GM19455 (cell line): ENCODE data around the gene CNDP1.

Source experiments
- ATAC-seq: cut with Tn5 transposase; IDR thresholded peaks from one replicate; pipeline ENCODE4 v1.9.1; 2021; ENCODE audit not compliant: unreplicated experiment

CNDP1 gene

DNA sequence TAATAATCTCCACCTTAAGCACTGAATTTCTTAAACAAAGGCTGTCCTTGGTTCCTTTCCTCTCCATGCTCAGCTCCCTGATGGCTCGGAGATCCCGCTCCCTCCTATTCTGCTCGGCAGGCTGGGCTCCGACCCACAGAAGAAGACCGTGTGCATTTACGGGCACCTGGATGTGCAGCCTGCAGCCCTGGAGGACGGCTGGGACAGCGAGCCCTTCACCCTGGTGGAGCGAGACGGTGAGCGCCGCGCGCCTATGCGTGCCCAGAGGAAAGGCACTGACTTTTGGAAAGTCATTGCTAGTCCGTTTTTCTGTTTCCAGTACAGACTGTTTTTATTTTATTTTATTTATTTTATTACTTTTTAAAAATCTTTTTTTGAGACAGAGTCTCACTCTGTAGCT, 28.5 kb upstream of the CNDP1 start:
- ATAC-seq: no peak

- no peak for ATAC-seq
Measured at GRCh38 chr18:74506448-74507084, 27.7 kb upstream of the CNDP1 start.

- ATAC-seq: no peak
Measured at GRCh38 chr18:74507097-74507881, 27.0 kb upstream of the CNDP1 start.

- ATAC-seq: no peak
Measured at GRCh38 chr18:74507927-74508326, 26.4 kb upstream of the CNDP1 start.

GRCh38 chr18:74508366-74508765, 25.9 kb upstream of the CNDP1 start:
- ATAC-seq: no peak

DNA sequence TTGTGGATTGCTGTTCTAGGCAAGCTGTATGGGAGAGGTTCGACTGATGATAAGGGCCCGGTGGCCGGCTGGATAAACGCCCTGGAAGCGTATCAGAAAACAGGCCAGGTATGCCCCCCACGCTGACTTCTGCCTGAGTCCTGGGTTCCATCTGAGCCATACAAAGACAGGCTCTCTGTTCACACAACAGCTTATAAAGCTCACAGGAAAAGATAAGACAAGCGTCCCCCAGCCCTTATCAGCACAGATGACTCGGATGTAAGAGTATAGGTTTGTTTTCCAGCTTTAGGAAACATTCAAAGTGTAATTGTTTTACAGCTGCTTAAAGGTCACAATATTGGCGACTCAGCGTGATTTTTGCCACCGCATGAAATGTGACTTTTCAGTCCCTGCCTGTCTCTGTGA, 25.5 kb upstream of the CNDP1 start:
- ATAC-seq: no peak

DNA sequence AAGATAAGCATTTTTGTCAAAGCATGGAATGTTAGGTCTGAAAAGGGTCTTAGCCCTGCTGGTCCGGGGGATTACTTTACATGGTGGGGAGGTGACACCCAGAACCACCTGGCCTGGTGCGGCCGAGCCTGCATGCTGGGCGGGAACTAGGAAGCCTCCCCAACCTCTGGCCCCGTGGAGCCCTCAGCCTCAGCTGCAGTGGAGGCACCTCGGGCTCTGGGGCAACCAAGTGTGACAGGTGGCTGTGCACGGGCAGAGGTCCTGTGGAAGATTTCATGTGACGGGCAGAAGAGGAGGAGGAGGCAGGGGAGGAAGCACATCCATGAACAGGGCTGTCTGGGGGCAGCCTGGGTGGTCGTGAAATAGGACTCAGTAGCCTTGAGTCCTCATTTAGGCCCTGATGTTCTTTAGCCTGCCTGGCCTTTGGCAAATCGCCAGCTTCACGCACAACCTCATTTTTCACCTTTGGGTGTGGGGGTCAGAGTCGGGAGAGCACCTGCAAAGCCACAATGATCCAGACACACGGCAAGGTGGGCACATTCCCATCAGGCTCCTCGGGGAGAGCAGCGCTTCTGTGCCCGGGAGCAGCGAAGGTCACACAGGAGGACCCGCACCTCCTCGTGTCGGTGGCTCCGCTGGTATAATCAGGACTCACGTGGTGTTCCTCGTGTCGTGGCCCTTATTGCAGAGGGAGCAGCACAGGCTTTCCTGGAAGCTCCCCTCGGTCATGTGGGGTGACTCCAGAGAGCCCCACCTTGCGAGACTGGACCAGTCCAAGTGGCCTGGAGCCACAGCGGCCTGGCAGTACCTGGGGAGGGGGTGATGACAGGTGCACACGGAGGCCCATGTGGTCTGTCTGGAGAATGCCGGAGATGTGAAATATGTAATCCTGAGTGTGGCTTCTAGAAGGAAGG, 24.2 kb upstream of the CNDP1 start:
- ATAC-seq: no peak

GRCh38 chr18:74510770-74511095, 23.6 kb upstream of the CNDP1 start:
- no peak for ATAC-seq

DNA sequence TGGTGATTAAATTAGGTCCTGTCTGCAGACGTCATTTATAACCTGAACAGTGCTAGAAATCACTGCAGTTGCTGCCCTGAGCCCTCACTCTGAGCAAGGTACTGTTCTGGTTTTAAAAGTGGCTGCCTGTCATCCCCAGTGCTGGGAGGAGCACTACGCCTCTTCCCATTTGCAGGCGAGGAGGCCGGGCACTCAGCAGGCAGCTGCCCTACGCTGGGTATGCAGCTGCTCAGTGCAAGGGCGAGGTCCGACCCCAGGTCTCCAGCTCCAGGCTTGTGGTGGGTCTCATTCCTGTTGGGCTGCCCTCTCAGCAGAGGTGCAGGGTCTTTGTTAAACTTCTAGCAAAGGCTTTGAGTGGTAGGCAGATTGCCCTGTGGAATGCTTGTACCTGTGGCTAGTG, 22.5 kb upstream of the CNDP1 start:
- no peak for ATAC-seq

DNA sequence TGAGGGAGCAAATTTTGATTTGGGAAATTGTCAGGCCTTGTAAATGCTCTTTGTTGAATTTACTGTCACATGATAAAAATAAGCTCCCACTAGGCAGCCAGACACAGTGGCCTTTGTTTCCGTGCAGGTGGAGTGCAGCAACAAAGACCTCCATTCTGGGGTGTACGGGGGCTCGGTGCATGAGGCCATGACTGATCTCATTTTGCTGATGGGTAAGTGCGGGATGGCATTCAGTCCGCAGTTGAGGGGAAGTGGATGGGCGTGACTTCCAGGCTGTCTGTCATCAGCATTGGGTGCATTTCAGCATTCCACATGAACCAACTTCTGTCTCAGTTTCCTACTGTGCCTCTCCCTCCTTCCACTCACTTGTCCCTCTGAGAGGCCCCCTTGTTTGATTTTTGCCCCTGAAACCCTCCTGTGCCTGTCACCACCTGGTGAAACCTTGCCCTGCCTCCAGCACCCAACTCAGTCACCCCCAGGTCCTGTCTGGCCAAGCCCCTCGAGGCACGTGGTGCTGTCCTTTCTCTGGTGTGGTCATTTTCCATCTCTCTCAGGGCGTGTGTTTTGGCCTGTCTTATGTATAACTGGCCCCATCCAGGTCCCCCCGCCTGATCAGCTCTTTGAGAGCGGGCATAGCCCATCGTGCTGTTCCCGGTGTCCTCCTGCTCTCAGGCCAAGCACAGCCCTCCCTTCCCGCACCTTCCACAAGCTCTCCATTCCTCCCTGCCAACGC, 21.8 kb upstream of the CNDP1 start:
- ATAC-seq: no peak

DNA sequence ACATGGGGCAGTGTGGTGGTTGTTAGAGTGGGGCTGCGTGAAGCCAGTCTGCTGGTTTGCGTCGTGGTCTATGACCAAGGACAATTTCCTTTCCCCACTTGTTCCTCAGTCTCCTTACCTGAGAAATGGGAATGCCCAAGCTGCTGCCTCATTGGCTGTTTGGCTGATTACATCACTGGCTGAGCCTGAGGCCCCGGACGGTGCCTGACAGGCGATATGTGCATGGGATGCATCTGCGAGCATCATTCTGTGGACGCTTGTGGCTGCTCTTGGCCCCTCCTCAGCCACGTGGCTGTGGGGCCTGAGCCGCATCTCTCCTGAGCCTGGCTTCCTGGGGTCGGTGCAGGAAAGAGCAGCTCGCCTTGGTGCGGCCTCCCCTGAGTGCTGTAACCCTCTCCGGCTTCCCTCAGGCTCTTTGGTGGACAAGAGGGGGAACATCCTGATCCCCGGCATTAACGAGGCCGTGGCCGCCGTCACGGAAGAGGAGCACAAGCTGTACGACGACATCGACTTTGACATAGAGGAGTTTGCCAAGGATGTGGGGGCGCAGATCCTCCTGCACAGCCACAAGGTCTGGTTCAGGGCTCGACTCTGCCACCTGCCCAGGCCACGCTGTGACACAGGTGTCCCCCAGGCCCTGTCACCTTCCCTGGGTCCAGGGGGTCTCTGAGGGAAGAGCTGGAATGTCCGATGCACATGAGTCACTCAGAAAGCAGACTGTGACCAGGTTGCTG, 21.0 kb upstream of the CNDP1 start:
- ATAC-seq: no peak

DNA sequence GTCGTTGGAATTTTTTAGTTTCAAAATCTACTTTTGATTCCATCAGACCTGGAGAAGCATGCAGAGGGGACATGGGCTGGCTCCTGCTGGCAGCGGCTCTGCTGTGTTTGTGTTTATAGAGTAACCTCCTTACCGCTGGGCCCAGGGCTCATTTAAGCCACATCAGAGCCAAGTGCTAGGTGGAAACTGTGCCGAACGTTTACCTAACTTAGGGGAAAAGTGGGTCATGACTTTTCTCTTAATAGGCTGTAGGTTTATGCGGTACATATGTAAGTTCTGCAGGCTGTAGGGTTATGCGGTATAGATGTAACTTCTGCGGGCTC, 20.5 kb upstream of the CNDP1 start:
- no peak for ATAC-seq

GRCh38 chr18:74514860-74515495, 19.3 kb upstream of the CNDP1 start:
- ATAC-seq: no peak

DNA sequence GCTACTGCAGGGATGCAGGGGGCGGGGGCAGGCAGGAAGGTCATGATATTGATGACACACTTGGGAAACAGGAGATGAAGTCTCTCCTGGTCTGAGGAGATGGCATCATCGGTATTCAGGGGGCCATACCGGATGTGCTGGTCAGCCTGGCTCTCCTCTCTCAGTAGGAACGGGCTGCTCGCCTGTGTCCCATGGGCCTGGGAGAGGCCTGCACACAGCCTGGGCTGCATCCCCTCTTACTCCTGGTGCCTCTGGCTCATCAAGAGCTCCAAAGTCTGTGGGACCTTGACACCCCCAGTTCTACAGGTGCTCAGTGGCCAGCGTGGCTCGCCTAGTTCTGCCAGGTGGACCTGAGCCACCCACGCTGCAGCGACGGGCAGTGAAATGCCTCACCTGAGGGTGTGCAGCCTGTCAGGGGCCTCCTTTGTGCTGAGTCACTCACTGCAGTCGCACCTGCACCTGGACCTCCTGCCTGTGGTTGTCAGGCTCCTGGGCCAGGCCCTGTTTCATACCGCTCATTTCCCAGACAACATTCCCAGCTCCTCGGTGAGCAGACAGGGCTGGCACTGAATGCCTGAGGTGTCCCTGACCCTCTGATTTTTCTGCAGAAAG, 18.6 kb upstream of the CNDP1 start:
- ATAC-seq: no peak

- ATAC-seq: no peak
Measured at GRCh38 chr18:74516271-74517235, 17.7 kb upstream of the CNDP1 start.

GRCh38 chr18:74517236-74517630, 17.1 kb upstream of the CNDP1 start:
- ATAC-seq: no peak

- no peak for ATAC-seq
Measured at GRCh38 chr18:74518456-74519295, 15.6 kb upstream of the CNDP1 start.
